ENCODE results near the gene PHYHIPL. TPM values are rescaled to one million over a fixed set of nuclear protein-coding genes. Genes with fewer than 3 reads are reported as not detected.

The PHYHIPL gene
- total and polyA plus RNA-seq, 12 donors, result 3.2 to 59.5 (median 21.7) TPM

- no peaks in the 10 kb centered on the region for H3K27me3 ChIP-seq
- H3K9me3 ChIP-seq (replicated peaks in 1 of 3), result no peaks in the 10 kb centered on the region
- H3K36me3 ChIP-seq (replicated peaks in 1 of 2), result no peaks in the 10 kb centered on the region
- no peak overlapping the region for H3K27ac ChIP-seq
- WGBS, 4 donors, result 48 to 61% (median 52%) methylated on average over 3 of the region's 3 CpGs
- TF ChIP-seq CTCF (IDR thresholded peaks at IDR 0.05), result no peak
- no peak for TF ChIP-seq POLR2A (IDR thresholded peaks at IDR 0.05)
- intact Hi-C loops (cut with DNase I), result no loop called here
- no peak for DNase-seq
- no peak overlapping the region for H3K4me3 ChIP-seq
- peaks cover 0 to 10% of the 10 kb centered on the region in 2 donors for H3K4me1 ChIP-seq (replicated peaks in 1 of 2)
Observed at GRCh38 chr10:59135275-59135674, 41.2 kb upstream of the PHYHIPL start.

GRCh38 chr10:59138052-59138451, 38.4 kb upstream of the PHYHIPL start:
- no peak for DNase-seq
- no peaks in the 10 kb centered on the region for H3K9me3 ChIP-seq (replicated peaks in 1 of 3)
- peaks cover 0 to 9% of the 10 kb centered on the region in 2 donors for H3K4me1 ChIP-seq (replicated peaks in 1 of 2)

GRCh38 chr10:59143544-59143943, 32.9 kb upstream of the PHYHIPL start:
- H3K4me1 ChIP-seq (replicated peaks in 1 of 2), result peaks cover 0 to 6% of the 10 kb centered on the region in 2 donors
- intact Hi-C loops (cut with DNase I), result no loop called here
- H3K27ac ChIP-seq, result no peak overlapping the region
- H3K4me3 ChIP-seq, result no peak overlapping the region
- H3K9me3 ChIP-seq (replicated peaks in 1 of 3), result no peaks in the 10 kb centered on the region
- WGBS, 4 donors, result 72 to 90% (median 79%) methylated on average over 1 of the region's 1 CpG
- DNase-seq, result no peak
- no peaks in the 10 kb centered on the region for H3K36me3 ChIP-seq (replicated peaks in 1 of 2)
- TF ChIP-seq POLR2A (IDR thresholded peaks at IDR 0.05), result no peak
- TF ChIP-seq CTCF (IDR thresholded peaks at IDR 0.05), result no peak
- no peaks in the 10 kb centered on the region for H3K27me3 ChIP-seq

More at GRCh38 chr10:59138052-59138451, 38.4 kb upstream of the PHYHIPL start:
- Histone ChIP-seq H3K4me3 (no peak overlapping the region), H3K27me3 (no peaks in the 10 kb centered on the region), H3K27ac (no peak overlapping the region), H3K36me3 (replicated peaks in 1 of 2) (no peaks in the 10 kb centered on the region)
- intact Hi-C loops (cut with DNase I), result no loop called here
- 92 to 98% (median 94%) methylated on average over 22 to 23 of the region's 23 CpGs for WGBS, 4 donors
- TF ChIP-seq CTCF (IDR thresholded peaks at IDR 0.05) (no peak), POLR2A (IDR thresholded peaks at IDR 0.05) (no peak)

GRCh38 chr10:59148701-59149100, 27.7 kb upstream of the PHYHIPL start:
- peak; percentile 19 to 81 (median 61) for DNase-seq
- Histone ChIP-seq H3K36me3 (replicated peaks in 1 of 2) (no peaks in the 10 kb centered on the region), H3K27ac (no peak overlapping the region), H3K27me3 (no peaks in the 10 kb centered on the region), H3K4me3 (no peak overlapping the region), H3K9me3 (replicated peaks in 1 of 3) (no peaks in the 10 kb centered on the region), H3K4me1 (replicated peaks in 1 of 2) (peaks cover 0 to 11% of the 10 kb centered on the region in 2 donors)
- TF ChIP-seq CTCF (IDR thresholded peaks at IDR 0.05) (no peak), POLR2A (IDR thresholded peaks at IDR 0.05) (no peak)
- intact Hi-C loops (cut with DNase I), result no loop called here
- 18 to 22% (median 20%) methylated on average over 2 of the region's 2 CpGs for WGBS, 4 donors
